CD14-positive monocyte (primary cell): ENCODE measurements around the gene LARP1. TPM values are rescaled to one million over a fixed set of nuclear protein-coding genes. Genes with fewer than 3 reads are reported as not detected.

Source experiments
- DNase-seq, 3 donors: peaks; one replicate each; pipeline ENCODE4 v3.0.0-alpha.2; 2011 to 2022
- H2AFZ ChIP-seq: 2 replicates; pipeline ENCODE4 v1.6.0; 2012; ENCODE audit warnings: mild to moderate bottlenecking, low read depth, low read length, inconsistent platforms; ENCODE audit not compliant: insufficient read depth, poor library complexity, severe bottlenecking
- H3K27ac ChIP-seq, 2 donors: 1 replicate in 1 of 2; 2 replicates in 1 of 2; pipeline ENCODE4 v1.5.1; 2012 to 2013; ENCODE audit warnings: low read length in 2 of 2, control low read depth in 1 of 2, inconsistent platforms in 1 of 2, low read depth in 1 of 2, mild to moderate bottlenecking in 1 of 2
- H3K27me3 ChIP-seq, 2 donors: one replicate each; pipeline versions ENCODE4 v1.6.0 to v1.6.1; 2011 to 2013; ENCODE audit warnings: low read length in 2 of 2; ENCODE audit not compliant: control insufficient read depth in 2 of 2, insufficient read depth in 2 of 2
- H3K36me3 ChIP-seq, 2 donors: replicated peaks in 1 of 2; 1 replicate in 1 of 2; 2 replicates in 1 of 2; pipeline versions ENCODE4 v1.5.1 to v1.6.1; 2012 to 2013; ENCODE audit warnings: low read length in 2 of 2, control low read depth in 1 of 2, inconsistent platforms in 1 of 2, mild to moderate bottlenecking in 1 of 2; ENCODE audit not compliant: insufficient read depth in 2 of 2, control insufficient read depth in 1 of 2
- H3K4me1 ChIP-seq, 2 donors: 1 replicate in 1 of 2; 2 replicates in 1 of 2; pipeline versions ENCODE4 v1.5.1 to v1.6.1; 2012 to 2013; ENCODE audit warnings: low read length in 2 of 2, control low read depth in 1 of 2, inconsistent platforms in 1 of 2, mild to moderate bottlenecking in 1 of 2, moderate library complexity in 1 of 2; ENCODE audit not compliant: insufficient read depth in 2 of 2, control insufficient read depth in 1 of 2
- H3K4me2 ChIP-seq: replicated peaks from 2 replicates; pipeline ENCODE3; 2012; ENCODE audit warnings: low read length, moderate library complexity, mild to moderate bottlenecking; ENCODE audit not compliant: poor library complexity, severe bottlenecking; ENCODE audit errors: extremely low read depth
- H3K4me3 ChIP-seq, 3 experiments: fragments of 200-600 bp in 1 of 3; sonication (generic) in 1 of 3; replicated peaks in 1 of 3; 1 replicate in 2 of 3; 2 replicates in 1 of 3; pipeline ENCODE4 v1.5.1; 2011 to 2013; ENCODE audit warnings: low read length in 3 of 3, mild to moderate bottlenecking in 3 of 3, control low read depth in 2 of 3, low read depth in 2 of 3, inconsistent platforms in 1 of 3, moderate library complexity in 1 of 3
- H3K79me2 ChIP-seq: 2 replicates; pipeline ENCODE4 v1.6.0; 2012; ENCODE audit warnings: mild to moderate bottlenecking, control low read depth, inconsistent platforms, low read length, moderate library complexity; ENCODE audit not compliant: insufficient read depth
- H3K9ac ChIP-seq: 2 replicates; pipeline ENCODE4 v1.6.0; 2017; ENCODE audit warnings: low read length, mild to moderate bottlenecking; ENCODE audit not compliant: insufficient read depth, poor library complexity, severe bottlenecking
- H3K9me3 ChIP-seq, 2 donors: replicated peaks in 1 of 2; 1 replicate in 1 of 2; 2 replicates in 1 of 2; pipeline versions ENCODE4 v1.5.1 to v1.6.1; 2012 to 2013; ENCODE audit warnings: low read length in 2 of 2, control low read depth in 1 of 2; ENCODE audit not compliant: control insufficient read depth in 1 of 2, insufficient read depth in 1 of 2
- H4K20me1 ChIP-seq: 2 replicates; pipeline ENCODE4 v1.6.0; 2012; ENCODE audit warnings: mild to moderate bottlenecking, low read length, control low read depth, moderate library complexity; ENCODE audit not compliant: insufficient read depth
- H3K27ac Mint-ChIP-seq, 7 donors: one replicate each; pipeline ENCODE4 v1.8.0; 2020; ENCODE audit warnings: mild to moderate bottlenecking in 7 of 7, mixed read lengths in 7 of 7, moderate library complexity in 6 of 7, inconsistent platforms in 2 of 7
- H3K27me3 Mint-ChIP-seq, 3 donors: one replicate each; pipeline ENCODE4 v1.8.0; 2021 to 2022; ENCODE audit warnings: low read depth in 3 of 3, mild to moderate bottlenecking in 3 of 3, mixed read lengths in 3 of 3, moderate library complexity in 3 of 3, inconsistent platforms in 1 of 3
- H3K36me3 Mint-ChIP-seq, 2 donors: one replicate each; pipeline ENCODE4 v1.8.0; 2020; ENCODE audit warnings: mixed read lengths in 2 of 2, inconsistent platforms in 1 of 2, mild to moderate bottlenecking in 1 of 2
- H3K4me1 Mint-ChIP-seq: one replicate; pipeline ENCODE4 v1.8.0; 2020; ENCODE audit warnings: mild to moderate bottlenecking, mixed read lengths
- H3K4me3 Mint-ChIP-seq, 2 donors: one replicate each; pipeline ENCODE4 v1.8.0; 2020; ENCODE audit warnings: mild to moderate bottlenecking in 2 of 2, mixed read lengths in 2 of 2, moderate library complexity in 1 of 2
- H3K9me3 Mint-ChIP-seq, 7 donors: one replicate each; pipeline ENCODE4 v1.8.0; 2020 to 2022; ENCODE audit warnings: mixed read lengths in 7 of 7, mild to moderate bottlenecking in 6 of 7, moderate library complexity in 6 of 7, inconsistent platforms in 2 of 7
- WGBS: methylation state at CpG from one replicate; pipeline ENCODE4 v1.1.5; 2013; ENCODE audit warnings: missing lambda C conversion rate; ENCODE audit not compliant: insufficient coverage; 5-methylcytosine and 5-hydroxymethylcytosine counted together
- intact Hi-C, 2 donors: fragments of 100-400 bp; cut with micrococcal nuclease; formaldehyde crosslinking; loops; one replicate each; pipeline versions ENCODE4 v1.15.0 to v1.15.1; 2023
- polyA plus RNA-seq, 3 donors: library from polyadenylated mRNA; depleted of rRNA in 1 of 3; unstranded in 2 of 3; stranded (reverse) in 1 of 3; fragments of 300-500 nt in 2 of 3; fragments of >200 nt in 1 of 3; fragmentation: Illumina TruSeq in 2 of 3; gene quantifications; 1 replicate in 2 of 3; 2 replicates in 1 of 3; pipeline ENCODE4 v1.2.3, GENCODE V29; 2012 to 2021
- TF ChIP-seq, protein P1 (sequence below): fragments of 200-600 bp; IDR thresholded peaks from one replicate; pipeline ENCODE4 v1.8.0; 2022; ENCODE audit warnings: antibody characterized with exemption, mild to moderate bottlenecking

LARP1 gene
- polyA plus RNA-seq, 3 donors = 4.7 to 55.0 (median 5.8) TPM

DNA sequence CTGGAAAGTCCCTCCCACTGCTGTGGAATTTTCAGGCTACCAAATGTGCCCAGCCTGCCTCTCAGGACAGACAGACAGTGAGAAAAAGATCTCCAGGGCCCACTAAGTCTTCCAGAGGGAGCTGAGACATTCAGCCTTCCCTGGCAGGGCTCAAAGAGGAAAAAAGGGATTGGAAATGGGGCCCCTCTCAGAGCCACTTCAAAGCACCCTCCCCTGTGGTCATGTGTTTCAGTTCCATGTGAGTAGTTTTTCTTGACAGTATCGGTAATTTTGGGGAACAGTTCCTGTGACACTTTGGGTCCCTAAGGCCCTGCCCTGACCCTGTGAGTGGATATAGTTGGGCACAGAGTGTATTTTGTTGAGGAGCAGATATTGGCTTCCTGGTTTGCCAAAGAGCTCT is 25.0 kb downstream of the LARP1 start:
- Mint-ChIP-seq H3K36me3 (peaks cover 0 to 4% of the 10 kb centered on the region in 2 donors), H3K4me3 (no peak overlapping the region), H3K4me1 (peaks cover 31% of the 10 kb centered on the region), H3K27me3 (peaks cover 0 to 1% (median 0%) of the 10 kb centered on the region in 3 donors), H3K27ac (peak overlapping the region in 4 of 7 donors; percentile 67 to 89 (median 82)), H3K9me3 (no peaks in the 10 kb centered on the region)
- TF ChIP-seq, protein P1, sequence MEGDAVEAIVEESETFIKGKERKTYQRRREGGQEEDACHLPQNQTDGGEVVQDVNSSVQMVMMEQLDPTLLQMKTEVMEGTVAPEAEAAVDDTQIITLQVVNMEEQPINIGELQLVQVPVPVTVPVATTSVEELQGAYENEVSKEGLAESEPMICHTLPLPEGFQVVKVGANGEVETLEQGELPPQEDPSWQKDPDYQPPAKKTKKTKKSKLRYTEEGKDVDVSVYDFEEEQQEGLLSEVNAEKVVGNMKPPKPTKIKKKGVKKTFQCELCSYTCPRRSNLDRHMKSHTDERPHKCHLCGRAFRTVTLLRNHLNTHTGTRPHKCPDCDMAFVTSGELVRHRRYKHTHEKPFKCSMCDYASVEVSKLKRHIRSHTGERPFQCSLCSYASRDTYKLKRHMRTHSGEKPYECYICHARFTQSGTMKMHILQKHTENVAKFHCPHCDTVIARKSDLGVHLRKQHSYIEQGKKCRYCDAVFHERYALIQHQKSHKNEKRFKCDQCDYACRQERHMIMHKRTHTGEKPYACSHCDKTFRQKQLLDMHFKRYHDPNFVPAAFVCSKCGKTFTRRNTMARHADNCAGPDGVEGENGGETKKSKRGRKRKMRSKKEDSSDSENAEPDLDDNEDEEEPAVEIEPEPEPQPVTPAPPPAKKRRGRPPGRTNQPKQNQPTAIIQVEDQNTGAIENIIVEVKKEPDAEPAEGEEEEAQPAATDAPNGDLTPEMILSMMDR = no peak
- H3K9ac ChIP-seq = no peak overlapping the region
- DNase-seq = no peak
- intact Hi-C loops = no loop called here
- peaks cover 0 to 7% of the 10 kb centered on the region in 2 donors for H3K36me3 ChIP-seq
- H4K20me1 ChIP-seq = peaks cover 99% of the 10 kb centered on the region
- no peak overlapping the region for H3K4me2 ChIP-seq
- H3K27me3 ChIP-seq = no peaks in the 10 kb centered on the region
- no peak overlapping the region for H2AFZ ChIP-seq
- peak overlapping the region; percentile 23 to 72 for H3K27ac ChIP-seq
- no CpG with 5 or more reads among the region's 1 CpG for WGBS
- H3K4me3 ChIP-seq = no peak overlapping the region
- no peaks in the 10 kb centered on the region for H3K9me3 ChIP-seq
- peaks cover 8 to 13% of the 10 kb centered on the region in 2 donors for H3K4me1 ChIP-seq
- peaks cover 100% of the 10 kb centered on the region for H3K79me2 ChIP-seq

DNA sequence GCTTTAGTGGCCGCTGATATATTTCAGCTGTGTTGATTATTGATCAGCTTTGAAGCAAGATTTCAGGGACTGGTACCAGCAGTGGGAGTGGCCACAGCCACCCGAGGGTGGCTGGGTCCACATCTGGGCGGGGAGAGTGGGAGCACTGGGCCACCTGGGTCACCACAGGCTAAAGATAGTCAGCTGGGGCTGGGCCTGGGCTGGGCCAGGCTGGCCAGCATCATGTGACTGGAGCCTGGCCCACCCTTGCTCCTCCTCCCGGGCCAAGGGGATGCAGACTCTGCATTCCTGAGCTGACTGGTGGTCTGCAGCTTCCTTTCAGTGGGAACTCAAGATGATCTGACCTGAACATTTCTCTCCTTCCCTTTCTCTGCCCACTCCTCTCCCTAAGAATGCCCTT is 27.1 kb downstream of the LARP1 start:
- TF ChIP-seq, protein P1 = no peak
- no peak overlapping the region for H3K4me3 Mint-ChIP-seq
- peaks cover 100% of the 10 kb centered on the region for H3K79me2 ChIP-seq
- no peaks in the 10 kb centered on the region for H3K27me3 ChIP-seq
- peaks cover 0 to 9% of the 10 kb centered on the region in 2 donors for H3K36me3 Mint-ChIP-seq
- intact Hi-C loops = no loop called here
- no peaks in the 10 kb centered on the region for H3K36me3 ChIP-seq
- 73% methylated on average over 4 of the region's 4 CpGs for WGBS
- no peak overlapping the region for H2AFZ ChIP-seq
- no peak overlapping the region for H3K9ac ChIP-seq
- H3K9me3 ChIP-seq = no peaks in the 10 kb centered on the region
- no peaks in the 10 kb centered on the region for H3K9me3 Mint-ChIP-seq
- peaks cover 99% of the 10 kb centered on the region for H4K20me1 ChIP-seq
- no peak overlapping the region for H3K4me3 ChIP-seq
- no peak overlapping the region for H3K4me2 ChIP-seq
- H3K4me1 ChIP-seq = peaks cover 8 to 13% of the 10 kb centered on the region in 2 donors
- peaks cover 49% of the 10 kb centered on the region for H3K4me1 Mint-ChIP-seq
- peak overlapping the region in 1 of 2 donors; percentile 64 for H3K27ac ChIP-seq
- peaks cover 0 to 1% (median 0%) of the 10 kb centered on the region in 3 donors for H3K27me3 Mint-ChIP-seq
- H3K27ac Mint-ChIP-seq = peak overlapping the region in 5 of 7 donors; percentile 10 to 79 (median 59)
- DNase-seq = no peak
